Fibroblast of skin of scalp (primary cell): ENCODE results near the gene CPNE5.
"Not testable (repeated sequence)": the region's sequence is repeated elsewhere in the genome, so short reads cannot be mapped to it uniquely, and the experiment has no call there.

Experiments
- DNase-seq: peaks from one replicate; pipeline ENCODE4 v3.0.0-alpha.2; 2013

The CPNE5 gene

GRCh38 chr6:36742146-36742545 lies 97.1 kb downstream of the CPNE5 start:
- DNase-seq = no peak

- no peak for DNase-seq
Measured at GRCh38 chr6:36740818-36741179, 98.4 kb downstream of the CPNE5 start.

GRCh38 chr6:36739947-36740817 lies 99.1 kb downstream of the CPNE5 start:
- no peak for DNase-seq

DNA sequence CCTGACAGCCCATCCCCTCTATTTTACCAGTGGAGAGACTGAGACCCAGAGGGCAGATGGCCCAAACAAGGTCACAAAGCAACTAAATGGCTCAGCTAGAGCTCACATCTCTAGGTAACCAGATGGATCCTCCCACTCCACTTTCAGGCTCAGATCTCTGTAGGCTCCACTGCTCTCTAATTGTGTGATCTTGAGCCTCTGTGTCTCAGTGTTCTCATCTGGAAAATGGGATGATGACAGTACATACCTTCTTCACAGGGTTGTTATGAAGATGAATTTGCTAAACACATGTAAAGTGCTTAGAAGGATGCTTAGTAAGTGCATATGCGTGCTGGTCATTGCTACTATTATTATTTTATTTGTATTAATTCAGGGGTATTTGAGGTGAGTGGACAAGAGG lies 101.1 kb downstream of the CPNE5 start:
- no peak for DNase-seq

GRCh38 chr6:36737043-36737785 lies 102.0 kb downstream of the CPNE5 start:
- DNase-seq = no peak

DNA sequence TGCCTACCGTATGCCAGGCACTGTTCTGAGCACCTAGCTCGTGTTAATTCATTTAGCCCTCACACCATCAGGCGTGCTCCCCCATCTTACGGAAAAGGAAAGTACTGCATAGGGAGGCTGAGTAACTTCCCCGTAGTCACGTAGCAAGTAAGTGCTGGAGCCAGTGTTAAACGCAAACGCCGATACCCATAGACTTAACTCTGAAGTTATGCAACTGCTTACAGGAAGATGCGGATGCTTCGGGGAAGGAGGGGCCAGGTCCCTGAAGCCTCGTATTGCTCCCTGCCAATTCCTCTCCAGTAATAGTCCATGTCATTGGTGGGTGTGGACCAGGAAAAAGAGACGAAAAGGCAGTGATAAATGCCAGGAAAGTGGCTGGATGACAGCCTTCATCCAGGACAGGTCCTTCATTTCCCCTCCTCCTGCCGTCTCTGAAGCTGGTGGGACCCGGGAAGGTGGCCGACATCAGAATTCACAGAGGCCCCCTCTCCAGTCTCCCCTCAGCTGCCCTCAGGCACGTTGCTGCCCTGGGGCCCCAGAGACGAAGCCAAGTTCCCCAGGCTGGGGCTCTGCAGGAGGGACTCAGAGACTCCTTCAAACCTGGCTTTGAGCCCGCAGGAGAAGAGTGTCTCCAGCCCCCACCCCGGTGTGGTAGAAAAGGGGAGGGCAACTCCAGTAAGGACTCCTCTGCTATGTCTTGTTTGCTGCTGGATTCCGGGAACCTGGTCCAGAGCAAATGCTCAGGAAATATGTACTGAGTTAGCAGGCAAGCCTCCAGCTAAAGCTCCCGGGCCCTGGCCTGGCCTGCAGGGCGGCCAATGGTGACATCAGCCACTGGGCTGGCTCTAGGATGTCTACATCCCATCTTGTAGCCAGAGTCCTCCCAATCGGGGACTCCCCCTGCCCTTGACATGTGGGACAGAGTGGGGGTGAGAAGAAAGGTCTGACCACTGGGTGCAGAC lies 103.9 kb downstream of the CPNE5 start:
- peak; percentile 74 for DNase-seq

DNA sequence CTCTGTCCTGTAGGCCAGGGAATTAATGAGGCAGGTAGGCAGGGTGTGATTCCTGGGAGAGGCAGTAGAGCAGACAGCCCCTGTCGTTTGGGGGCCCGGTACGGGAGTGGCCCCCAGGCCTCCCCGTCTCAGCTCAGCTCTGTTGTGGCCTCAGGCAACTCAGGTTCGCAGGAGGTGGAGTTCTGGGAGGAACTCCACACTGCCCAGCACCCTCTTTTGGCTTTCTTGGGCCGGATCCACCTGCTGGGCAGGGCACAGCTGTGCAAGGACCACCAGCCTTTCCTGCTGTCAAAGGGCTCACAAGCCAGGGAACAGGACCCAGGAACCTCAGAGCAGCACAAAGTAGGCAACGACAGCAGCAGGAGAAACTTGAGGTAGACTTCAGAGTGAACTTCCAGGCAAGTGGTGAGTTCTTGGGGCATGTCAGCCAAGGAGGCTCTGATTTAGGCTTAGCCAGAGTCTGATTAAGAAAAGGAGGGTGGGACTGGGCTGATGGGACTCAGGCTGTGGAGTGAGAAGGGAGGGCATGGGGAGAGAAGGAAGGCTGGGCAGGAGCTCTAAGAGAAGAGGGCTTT lies 104.7 kb downstream of the CPNE5 start:
- no peak for DNase-seq

DNA sequence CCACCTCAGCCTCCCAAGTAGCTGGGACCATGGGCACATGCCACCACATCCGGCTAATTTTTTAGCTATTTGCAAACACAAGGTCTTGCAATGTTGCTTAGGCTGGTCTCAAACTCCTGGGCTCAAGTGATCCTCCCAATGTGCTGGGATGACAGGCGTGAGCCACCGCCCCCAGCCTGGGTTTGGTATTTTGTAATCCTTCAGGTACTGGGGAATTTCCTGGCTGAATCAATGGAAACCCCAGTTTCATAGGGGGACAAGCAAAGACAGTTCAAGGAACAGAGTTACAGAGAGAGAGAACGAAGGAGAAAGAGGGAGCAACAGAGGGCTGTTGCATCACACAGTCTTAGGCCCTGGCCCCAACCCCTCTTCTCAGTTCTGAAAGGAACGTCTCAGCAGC lies 105.9 kb downstream of the CPNE5 start:
- DNase-seq = no peak

DNA sequence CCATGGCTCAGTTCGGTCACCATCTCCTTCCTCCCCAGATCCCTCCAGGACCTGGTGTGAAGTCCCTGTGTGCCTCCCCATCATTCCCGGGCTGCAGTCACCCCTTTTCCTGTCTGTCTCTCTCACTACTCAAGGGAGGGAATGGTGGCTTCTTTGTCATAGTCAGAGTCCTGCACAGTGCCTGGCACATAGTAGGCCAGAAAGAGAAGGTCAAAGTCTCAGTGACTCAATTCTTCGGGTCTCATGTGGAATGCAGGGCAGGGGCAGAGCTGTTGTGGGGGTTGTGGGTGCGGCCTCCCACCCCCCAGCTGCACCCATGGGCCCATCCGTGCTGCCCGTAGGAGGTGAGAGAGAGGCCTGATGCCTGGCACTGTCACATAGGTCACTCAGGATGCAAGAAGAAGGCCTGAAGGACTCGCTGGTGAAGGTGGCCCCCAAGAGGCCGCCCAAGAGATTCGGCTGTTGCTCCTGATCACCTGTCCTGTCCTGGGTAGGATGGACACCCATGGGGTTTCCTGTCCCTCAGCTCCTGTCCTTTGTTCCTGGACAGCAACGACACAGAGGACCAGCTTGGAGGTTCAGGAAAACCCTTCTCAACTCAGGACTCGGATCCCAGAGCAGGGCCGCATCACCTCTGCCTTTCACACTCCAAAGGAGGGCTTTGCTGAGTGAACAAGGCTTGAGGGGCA lies 107.5 kb downstream of the CPNE5 start:
- DNase-seq = no peak

- DNase-seq = no peak
Measured at GRCh38 chr6:36730424-36731380, 108.5 kb downstream of the CPNE5 start.

- peak; percentile 65 for DNase-seq
Measured at GRCh38 chr6:36729161-36729524, 110.1 kb downstream of the CPNE5 start.

GRCh38 chr6:36728289-36729160 lies 110.7 kb downstream of the CPNE5 start:
- no peak for DNase-seq

GRCh38 chr6:36727505-36728021 lies 111.7 kb downstream of the CPNE5 start:
- peak; percentile 64 for DNase-seq

DNA sequence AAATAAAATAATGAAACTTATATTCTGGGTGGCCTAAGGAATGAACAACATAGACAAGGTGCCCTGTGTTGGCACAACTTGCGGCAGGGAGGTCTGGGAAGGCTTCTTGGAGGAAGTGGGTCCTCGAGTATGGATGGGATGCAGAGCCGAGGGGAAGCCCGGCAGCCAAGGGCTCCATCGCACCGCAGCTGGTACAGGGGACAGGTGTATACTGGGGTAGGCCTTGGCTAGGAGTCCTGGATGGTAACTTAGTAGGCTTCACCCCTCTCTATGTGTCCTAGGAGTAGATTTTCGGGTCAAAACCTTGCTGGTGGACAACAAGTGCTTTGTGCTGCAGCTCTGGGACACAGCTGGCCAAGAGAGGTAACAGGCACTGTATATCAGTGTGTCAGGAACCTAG lies 113.7 kb downstream of the CPNE5 start:
- DNase-seq = no peak

- peak; percentile 58 for DNase-seq
Measured at GRCh38 chr6:36724514-36725390, 114.5 kb downstream of the CPNE5 start.

- not testable (repeated sequence) for DNase-seq
Measured at GRCh38 chr6:36723992-36724391, 115.3 kb downstream of the CPNE5 start.

DNA sequence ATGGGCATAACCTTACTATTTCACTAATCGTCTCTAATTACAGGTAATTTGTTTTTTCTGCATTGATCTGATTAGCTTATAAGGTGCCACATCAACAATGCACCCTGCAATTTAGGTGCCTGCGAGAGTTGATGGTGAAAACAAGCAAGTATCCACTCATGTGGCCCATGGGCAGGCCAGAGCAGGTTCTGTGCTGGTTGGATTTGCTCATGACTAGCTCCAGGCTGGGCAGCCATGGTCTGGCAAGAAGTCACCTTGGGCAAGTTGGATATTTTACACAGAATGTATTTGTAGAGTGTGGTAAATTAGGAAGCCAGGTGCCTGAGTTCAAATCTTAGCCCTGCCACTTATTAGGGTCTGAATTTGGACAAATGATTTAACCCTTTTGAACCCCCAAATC lies 116.4 kb downstream of the CPNE5 start:
- no peak for DNase-seq

DNA sequence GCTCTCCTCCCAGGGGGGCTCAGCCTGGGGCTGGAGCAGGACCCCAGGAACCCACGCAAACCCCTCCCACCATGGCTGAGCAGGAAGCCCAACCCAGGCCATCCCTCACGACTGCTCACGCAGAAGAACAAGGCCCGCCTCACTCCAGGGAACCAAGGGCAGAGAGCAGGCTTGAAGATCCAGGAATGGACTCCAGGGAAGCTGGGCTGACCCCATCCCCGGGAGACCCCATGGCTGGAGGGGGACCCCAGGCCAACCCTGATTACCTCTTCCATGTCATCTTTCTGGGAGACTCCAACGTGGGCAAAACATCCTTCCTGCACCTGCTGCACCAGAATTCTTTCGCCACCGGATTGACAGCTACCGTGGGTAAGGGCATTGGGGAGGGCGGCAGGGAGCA lies 116.9 kb downstream of the CPNE5 start:
- no peak for DNase-seq
